Heart left ventricle (tissue), 16 donors: ENCODE data around the gene DCPS. TPM values are rescaled to one million over a fixed set of nuclear protein-coding genes. Genes with fewer than 3 reads are reported as not detected.

Source experiments
- ATAC-seq, 4 donors: fragments of 200-7000 bp; cut with Tn5 transposase; one replicate each; pipeline ENCODE4 v1.9.1; 2020 to 2022; ENCODE audit warnings: moderate library complexity in 4 of 4, mild to moderate bottlenecking in 3 of 4, moderate number of reproducible peaks in 1 of 4
- DNase-seq, 5 donors: peaks; one replicate each; pipeline ENCODE4 v3.0.0-alpha.2; 2020
- H3K27ac ChIP-seq, 12 donors: fragments of 200-600 bp; sonication (generic) in 4 of 12; one replicate each; pipeline versions ENCODE4 v1.5.0 to v1.8.0; 2016 to 2022; ENCODE audit warnings: mild to moderate bottlenecking in 2 of 12
- H3K27me3 ChIP-seq, 9 donors: fragments of 200-600 bp; sonication (generic) in 2 of 9; one replicate each; pipeline versions ENCODE4 v1.5.1 to v1.8.0; 2016 to 2022; ENCODE audit warnings: mild to moderate bottlenecking in 3 of 9
- H3K36me3 ChIP-seq, 9 donors: fragments of 200-600 bp; sonication (generic) in 2 of 9; one replicate each; pipeline versions ENCODE4 v1.5.0 to v1.8.0; 2018 to 2022; ENCODE audit warnings: mild to moderate bottlenecking in 2 of 9
- H3K4me1 ChIP-seq, 12 donors: fragments of 200-600 bp; sonication (generic) in 4 of 12; one replicate each; pipeline versions ENCODE4 v1.5.0 to v1.8.0; 2016 to 2022; ENCODE audit warnings: mild to moderate bottlenecking in 3 of 12
- H3K4me3 ChIP-seq, 12 donors: fragments of 200-600 bp; sonication (generic) in 4 of 12; one replicate each; pipeline versions ENCODE4 v1.5.0 to v1.8.0; 2017 to 2022; ENCODE audit warnings: mild to moderate bottlenecking in 9 of 12, moderate library complexity in 4 of 12
- H3K9me3 ChIP-seq, 12 donors: fragments of 200-600 bp; sonication (generic) in 4 of 12; one replicate each; pipeline versions ENCODE4 v1.5.0 to v1.8.0; 2016 to 2022; ENCODE audit warnings: mild to moderate bottlenecking in 1 of 12
- POLR2A ChIP-seq, 2 donors: fragments of 450-650 bp; IDR thresholded peaks; one replicate each; pipeline ENCODE4 v1.6.1; 2017; ENCODE audit warnings: antibody characterized with exemption in 2 of 2, mild to moderate bottlenecking in 2 of 2, moderate library complexity in 2 of 2
- WGBS, 4 donors: extraction: QIAGEN DNeasy Blood & Tissue Kit in 2 of 4; methylation state at CpG; one replicate each; pipeline versions ENCODE4 v1.1.5 to v1.1.7; 2013 to 2018; 5-methylcytosine and 5-hydroxymethylcytosine counted together
- intact Hi-C, 10 donors: fragments of 100-400 bp; cut with DNase I; formaldehyde crosslinking; loops; one replicate each; pipeline versions ENCODE4 v1.11.1 to v1.14.2; 2022
- polyA plus RNA-seq, 2 donors: library from polyadenylated mRNA; stranded (reverse); fragments of 200-250 nt; gene quantifications; one replicate each; pipeline ENCODE4 v1.2.3, GENCODE V29; 2013
- total RNA-seq, 9 donors: library from RNA; depleted of rRNA in 2 of 9; stranded (reverse); fragments of >200 nt in 2 of 9; fragmentation: NEBNext Ultra II Directional in 3 of 9; extraction: Animal tissue kit (Norgen Biotek cat#: 25700) in 3 of 9; gene quantifications; one replicate each; pipeline versions ENCODE4 v1.1.0 to v1.2.4, GENCODE V29; 2016 to 2023
- TF ChIP-seq, protein P1 (sequence below), 12 donors: fragments of 200-600 bp; sonication (generic) in 4 of 12; IDR thresholded peaks; one replicate each; pipeline versions ENCODE4 v1.5.0 to v1.8.0; 2018 to 2022; ENCODE audit warnings: antibody characterized with exemption in 12 of 12, mild to moderate bottlenecking in 5 of 12
- donor health status: ischemic (EF 13 %, LVEDD 7.1; RV severe dilation, severe dysfunction).
- donor health status: healthy with polysubstance abuse.
- donor health status: DM: no; HTN: yes; CAD: no.
- donor health status: DM: no; HTN: no; CAD: no.
- donor health status: ischemic (EF 25% LVEDD 6.9; RV normal size, moderate dysfunction).
- donor health status: ischemic (EF 25% LVEDD 5.7; RV mildly dilated, moderate dysfunction).
- donor health status: healthy.
- donor health status: DM: yes; HTN: yes; CAD: no.
- donor health status: ischemic (EF 35%, LVEDD 5.7; RV mildly dilated, moderate dysfunction).
- donor health status: nonischemic (EF 11% LVEDD 7.7; RV severe dilation, severe dysfunction).
- donor health status: DM: yes; HTN: yes; CAD: no.
- donor health status: PGD.
- donor health status: ischemic (EF 29% LVEDD 5.4; RV normal size, mild dysfunction).
- donor health status: nonischemic (EF 23%, LVEDD 6.1; RV moderate dilation, normal function).

DCPS gene
- total and polyA plus RNA-seq, 11 donors, result 7.7 to 18.9 (median 11.1) TPM

- ATAC-seq, result no peak
- WGBS, 4 donors, result 89 to 93% (median 92%) methylated on average over 7 of the region's 7 CpGs
- Histone ChIP-seq H3K4me1 (peaks cover 0 to 50% (median 37%) of the 10 kb centered on the region in 12 donors), H3K36me3 (peaks cover 0 to 19% (median 0%) of the 10 kb centered on the region in 9 donors), H3K9me3 (no peaks in the 10 kb centered on the region), H3K4me3 (no peak overlapping the region), H3K27me3 (no peaks in the 10 kb centered on the region), H3K27ac (no peak overlapping the region)
- DNase-seq, result no peak
- no peak for TF ChIP-seq POLR2A (IDR thresholded peaks at IDR 0.05)
- intact Hi-C loops, result no loop called here
Observed at GRCh38 chr11:126333142-126333541, 29.3 kb downstream of the DCPS start.

GRCh38 chr11:126334659-126335462 lies 31.0 kb downstream of the DCPS start:
- 78 to 89% (median 83%) methylated on average over 6 of the region's 6 CpGs for WGBS, 4 donors
- intact Hi-C loops, result no loop called here
- TF ChIP-seq, protein P1, sequence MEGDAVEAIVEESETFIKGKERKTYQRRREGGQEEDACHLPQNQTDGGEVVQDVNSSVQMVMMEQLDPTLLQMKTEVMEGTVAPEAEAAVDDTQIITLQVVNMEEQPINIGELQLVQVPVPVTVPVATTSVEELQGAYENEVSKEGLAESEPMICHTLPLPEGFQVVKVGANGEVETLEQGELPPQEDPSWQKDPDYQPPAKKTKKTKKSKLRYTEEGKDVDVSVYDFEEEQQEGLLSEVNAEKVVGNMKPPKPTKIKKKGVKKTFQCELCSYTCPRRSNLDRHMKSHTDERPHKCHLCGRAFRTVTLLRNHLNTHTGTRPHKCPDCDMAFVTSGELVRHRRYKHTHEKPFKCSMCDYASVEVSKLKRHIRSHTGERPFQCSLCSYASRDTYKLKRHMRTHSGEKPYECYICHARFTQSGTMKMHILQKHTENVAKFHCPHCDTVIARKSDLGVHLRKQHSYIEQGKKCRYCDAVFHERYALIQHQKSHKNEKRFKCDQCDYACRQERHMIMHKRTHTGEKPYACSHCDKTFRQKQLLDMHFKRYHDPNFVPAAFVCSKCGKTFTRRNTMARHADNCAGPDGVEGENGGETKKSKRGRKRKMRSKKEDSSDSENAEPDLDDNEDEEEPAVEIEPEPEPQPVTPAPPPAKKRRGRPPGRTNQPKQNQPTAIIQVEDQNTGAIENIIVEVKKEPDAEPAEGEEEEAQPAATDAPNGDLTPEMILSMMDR (IDR thresholded peaks at IDR 0.05), result no peak
- no peak for TF ChIP-seq POLR2A (IDR thresholded peaks at IDR 0.05)
- H3K36me3 ChIP-seq, result peaks cover 0 to 34% (median 5%) of the 10 kb centered on the region in 9 donors
- peak in 1 of 5 donors; percentile 22 for DNase-seq
- no peaks in the 10 kb centered on the region for H3K27me3 ChIP-seq
- H3K27ac ChIP-seq, result peak overlapping the region in 4 of 12 donors; percentile 24 to 49 (median 42)
- H3K4me3 ChIP-seq, result no peak overlapping the region
- no peaks in the 10 kb centered on the region for H3K9me3 ChIP-seq
- peak in 1 of 4 donors; percentile 46 for ATAC-seq
- peaks cover 0 to 61% (median 44%) of the 10 kb centered on the region in 12 donors for H3K4me1 ChIP-seq

- intact Hi-C loops, result no loop called here
- H3K36me3 ChIP-seq, result peaks cover 0 to 38% (median 5%) of the 10 kb centered on the region in 9 donors
- DNase-seq (peak in 2 of 5 donors; percentile 33 to 58), ATAC-seq (peak in 2 of 4 donors; percentile 31 to 34)
- 50 to 70% (median 67%) methylated on average over 5 of the region's 5 CpGs for WGBS, 4 donors
- no peaks in the 10 kb centered on the region for H3K9me3 ChIP-seq
- no peak overlapping the region for H3K4me3 ChIP-seq
- H3K27ac ChIP-seq, result peak overlapping the region in 4 of 12 donors; percentile 10 to 49 (median 35)
- TF ChIP-seq, protein P1 (IDR thresholded peaks at IDR 0.05), result no peak
- no peak for TF ChIP-seq POLR2A (IDR thresholded peaks at IDR 0.05)
- H3K4me1 ChIP-seq, result peaks cover 0 to 66% (median 46%) of the 10 kb centered on the region in 12 donors
- H3K27me3 ChIP-seq, result no peaks in the 10 kb centered on the region
Observed at GRCh38 chr11:126335463-126335760, 31.6 kb downstream of the DCPS start.

- no peak for ATAC-seq
- WGBS, 4 donors, result 64 to 73% (median 67%) methylated on average over 8 of the region's 8 CpGs
- Histone ChIP-seq H3K9me3 (no peaks in the 10 kb centered on the region), H3K27ac (peak overlapping the region in 7 of 12 donors; percentile 7 to 60 (median 38)), H3K4me3 (no peak overlapping the region), H3K4me1 (peaks cover 0 to 73% (median 52%) of the 10 kb centered on the region in 12 donors), H3K27me3 (no peaks in the 10 kb centered on the region), H3K36me3 (peaks cover 0 to 39% (median 7%) of the 10 kb centered on the region in 9 donors)
- peak in 1 of 5 donors; percentile 21 for DNase-seq
- TF ChIP-seq POLR2A (IDR thresholded peaks at IDR 0.05), result no peak
- TF ChIP-seq, protein P1 (IDR thresholded peaks at IDR 0.05), result no peak
- intact Hi-C loops, result no loop called here
Observed at GRCh38 chr11:126336138-126336541, 32.3 kb downstream of the DCPS start.
